SKM-1 (cell line): ENCODE measurements around the gene TUBE1.

ENCODE experiments used
- DNase-seq: peaks from one replicate; lab custom pipeline; 2025; ENCODE audit not compliant: unreplicated experiment; lab: John Stamatoyannopoulos, UW

TUBE1 gene

GRCh38 chr6:112036088-112036637 lies 51.1 kb downstream of the TUBE1 start:
- DNase-seq, result no peak

GRCh38 chr6:112034616-112034995 lies 52.7 kb downstream of the TUBE1 start:
- no peak for DNase-seq

- DNase-seq, result no peak
Observed at GRCh38 chr6:112033791-112034615, 53.3 kb downstream of the TUBE1 start.

GRCh38 chr6:112032728-112033127 lies 54.6 kb downstream of the TUBE1 start:
- no peak for DNase-seq

- no peak for DNase-seq
Observed at GRCh38 chr6:112031960-112032359, 55.3 kb downstream of the TUBE1 start.

GRCh38 chr6:112030961-112031660 lies 56.2 kb downstream of the TUBE1 start:
- no peak for DNase-seq

GRCh38 chr6:112030206-112030960 lies 56.9 kb downstream of the TUBE1 start:
- DNase-seq, result no peak

- DNase-seq, result peak; percentile 21
Observed at GRCh38 chr6:112029045-112029822, 58.0 kb downstream of the TUBE1 start.

GRCh38 chr6:112027942-112028674 lies 59.2 kb downstream of the TUBE1 start:
- DNase-seq, result no peak

GRCh38 chr6:112026933-112027332 lies 60.3 kb downstream of the TUBE1 start:
- DNase-seq, result no peak

- DNase-seq, result no peak
Observed at GRCh38 chr6:112024464-112024863, 62.8 kb downstream of the TUBE1 start.

- no peak for DNase-seq
Observed at GRCh38 chr6:112022749-112023148, 64.5 kb downstream of the TUBE1 start.

- no peak for DNase-seq
Observed at GRCh38 chr6:112021691-112022310, 65.5 kb downstream of the TUBE1 start.
